ENCODE measurements around the gene LRRTM4.

DNA sequence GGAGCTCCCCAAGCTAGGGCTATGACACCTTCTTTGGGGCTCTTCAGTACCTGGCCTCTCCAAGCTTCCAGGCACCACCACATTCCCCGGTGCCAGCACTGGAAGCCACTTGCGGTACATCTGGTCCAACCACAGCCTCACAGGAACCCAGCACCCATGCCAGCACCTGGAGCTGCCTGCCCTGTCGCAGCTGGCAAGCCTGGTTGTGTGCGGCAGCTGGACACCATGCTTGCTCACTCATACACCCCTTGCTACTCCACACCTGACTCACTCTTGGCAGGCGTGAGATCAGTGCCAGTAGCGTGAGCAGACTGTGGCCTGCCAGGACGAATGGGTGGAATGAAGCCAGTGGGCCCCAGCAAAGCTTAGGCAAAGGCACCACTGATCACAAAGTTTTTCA, 34.0 kb downstream of the LRRTM4 start:
- TF ChIP-seq MXI1 (conservative IDR thresholded peaks at IDR 0.05; ENCODE audit: poor library complexity, severe bottlenecking) = no peak
- TF ChIP-seq EZH2 (IDR thresholded peaks at IDR 0.05; ENCODE audit: borderline replicate concordance, insufficient read depth, low read length, poor library complexity, severe bottlenecking) = no peak
- TF ChIP-seq, protein P1, sequence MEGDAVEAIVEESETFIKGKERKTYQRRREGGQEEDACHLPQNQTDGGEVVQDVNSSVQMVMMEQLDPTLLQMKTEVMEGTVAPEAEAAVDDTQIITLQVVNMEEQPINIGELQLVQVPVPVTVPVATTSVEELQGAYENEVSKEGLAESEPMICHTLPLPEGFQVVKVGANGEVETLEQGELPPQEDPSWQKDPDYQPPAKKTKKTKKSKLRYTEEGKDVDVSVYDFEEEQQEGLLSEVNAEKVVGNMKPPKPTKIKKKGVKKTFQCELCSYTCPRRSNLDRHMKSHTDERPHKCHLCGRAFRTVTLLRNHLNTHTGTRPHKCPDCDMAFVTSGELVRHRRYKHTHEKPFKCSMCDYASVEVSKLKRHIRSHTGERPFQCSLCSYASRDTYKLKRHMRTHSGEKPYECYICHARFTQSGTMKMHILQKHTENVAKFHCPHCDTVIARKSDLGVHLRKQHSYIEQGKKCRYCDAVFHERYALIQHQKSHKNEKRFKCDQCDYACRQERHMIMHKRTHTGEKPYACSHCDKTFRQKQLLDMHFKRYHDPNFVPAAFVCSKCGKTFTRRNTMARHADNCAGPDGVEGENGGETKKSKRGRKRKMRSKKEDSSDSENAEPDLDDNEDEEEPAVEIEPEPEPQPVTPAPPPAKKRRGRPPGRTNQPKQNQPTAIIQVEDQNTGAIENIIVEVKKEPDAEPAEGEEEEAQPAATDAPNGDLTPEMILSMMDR (IDR thresholded peaks at IDR 0.05; ENCODE audit: poor library complexity, severe bottlenecking) = no peak
- no peak for TF ChIP-seq EP300 (conservative IDR thresholded peaks at IDR 0.05; ENCODE audit: poor library complexity, severe bottlenecking)
- no peak for TF ChIP-seq POLR2AphosphoS5 (IDR thresholded peaks at IDR 0.05)
- no peak for TF ChIP-seq RAD21 (conservative IDR thresholded peaks at IDR 0.05)
